ENCODE measurements around the gene DIRAS2.

The DIRAS2 gene

DNA sequence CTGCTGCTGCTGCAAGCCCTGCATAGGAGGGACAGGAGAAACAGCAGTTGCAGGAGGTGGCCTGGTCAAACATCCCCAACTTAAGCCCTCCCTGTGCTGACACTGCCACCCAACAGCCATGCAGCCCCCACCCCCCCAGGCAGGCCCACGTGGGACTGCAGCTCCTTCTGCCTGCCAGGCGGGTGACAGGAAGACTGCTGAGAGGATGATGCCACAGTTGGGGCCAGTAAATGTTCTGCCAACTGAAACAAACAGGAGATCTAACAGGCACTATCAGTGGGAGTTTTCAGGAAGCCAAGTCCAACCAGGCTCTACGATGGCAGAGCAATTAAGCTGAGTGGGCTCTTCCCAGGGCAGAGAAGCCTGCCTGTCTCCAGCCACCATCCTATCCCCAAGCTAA is 31.1 kb downstream of the DIRAS2 start:
- no peak for DNase-seq

DNA sequence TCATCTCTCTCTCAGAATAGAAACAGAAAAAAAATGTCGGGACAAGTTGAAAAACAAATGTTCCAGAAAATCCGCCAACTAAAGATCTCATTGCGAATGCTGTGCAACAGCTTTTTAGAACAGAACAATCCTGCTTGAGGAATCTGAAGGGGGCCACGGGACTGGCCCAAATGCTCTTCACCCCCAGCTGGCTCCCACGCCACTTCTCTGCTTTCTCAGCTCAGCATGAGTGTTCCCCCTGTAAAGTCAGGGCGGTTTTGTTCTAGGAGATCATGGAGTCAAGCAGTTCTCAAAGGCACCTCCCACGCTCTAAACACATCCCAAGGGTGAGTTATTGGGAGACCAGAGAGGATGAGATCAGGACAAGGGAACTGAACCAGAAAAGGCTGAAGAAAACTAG is 31.5 kb downstream of the DIRAS2 start:
- no peak for DNase-seq

DNA sequence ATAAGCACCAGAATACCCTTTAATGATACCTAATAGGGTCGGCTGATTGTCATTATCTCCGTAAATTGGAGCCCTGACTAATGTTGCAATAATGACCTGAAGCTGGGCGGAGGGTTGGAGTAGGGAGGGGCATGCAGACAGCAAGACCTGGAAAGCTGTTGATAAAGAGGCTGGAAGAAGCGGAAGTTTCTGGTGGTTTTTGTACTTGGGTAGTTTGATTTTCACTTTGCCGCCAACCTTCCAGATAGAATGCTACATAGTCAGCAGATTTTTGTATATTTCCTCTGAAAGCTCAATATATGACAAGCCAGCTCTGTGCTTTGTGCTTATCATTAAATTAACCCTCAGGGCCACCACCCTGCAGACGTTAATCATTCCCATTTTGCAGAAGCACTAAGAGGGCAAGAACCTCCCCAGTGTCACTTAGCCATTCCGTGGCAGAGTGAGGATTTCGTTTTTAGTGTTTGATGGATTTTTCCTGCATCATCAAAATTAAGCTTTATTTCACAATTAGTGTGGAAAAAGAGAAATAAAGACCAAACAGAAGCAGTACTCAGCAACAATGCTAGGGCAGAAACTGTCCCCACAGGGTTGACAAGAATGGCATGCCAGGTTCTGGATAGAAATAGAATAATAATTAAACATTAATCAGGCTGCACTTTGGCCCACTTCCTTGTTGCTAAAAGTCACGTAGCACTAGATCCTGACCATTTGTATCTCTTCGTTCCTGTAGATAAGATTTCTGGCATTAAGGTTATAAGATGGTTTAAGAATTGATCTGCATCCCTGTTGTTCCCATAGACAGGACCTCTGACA is 34.7 kb downstream of the DIRAS2 start:
- DNase-seq, result no peak

DNA sequence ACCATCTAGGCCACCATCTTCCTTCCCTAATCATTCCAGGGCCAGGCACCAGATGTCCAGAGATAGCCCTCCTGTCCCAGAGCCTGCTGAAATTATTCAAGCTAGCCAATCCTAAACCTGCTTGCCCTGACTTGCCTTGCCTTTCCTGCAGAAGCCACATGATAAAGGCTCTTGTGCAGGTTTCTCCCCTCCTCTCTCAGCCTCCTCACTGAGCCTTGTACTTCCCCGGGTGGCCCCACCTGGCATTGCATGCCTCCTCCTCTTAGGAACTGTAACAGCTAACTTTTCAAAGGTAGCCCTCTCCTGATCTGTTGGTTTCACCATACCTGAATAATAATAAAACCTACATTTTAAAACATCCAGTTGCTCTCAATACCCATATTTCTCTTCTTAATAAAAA is 42.6 kb downstream of the DIRAS2 start:
- DNase-seq, result no peak

DNA sequence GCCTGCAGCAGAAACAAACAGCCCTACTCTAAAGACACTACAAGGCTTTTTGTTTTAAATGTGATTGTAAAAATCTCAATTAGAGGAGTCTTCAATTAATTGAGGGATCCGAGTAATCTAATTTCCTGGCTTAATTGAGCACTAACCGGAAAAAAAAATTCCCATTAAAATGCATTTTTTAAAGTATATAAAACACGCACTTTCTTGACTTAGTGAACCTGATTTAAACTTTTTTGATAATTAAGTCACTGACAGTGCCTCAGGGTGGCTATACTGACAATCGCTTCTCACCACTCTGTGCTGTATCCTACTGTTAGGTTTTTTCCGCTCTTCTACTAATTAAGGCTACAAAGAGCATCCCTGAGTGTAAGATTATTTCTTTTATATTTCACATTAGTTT is 44.4 kb downstream of the DIRAS2 start:
- no peak for DNase-seq

DNA sequence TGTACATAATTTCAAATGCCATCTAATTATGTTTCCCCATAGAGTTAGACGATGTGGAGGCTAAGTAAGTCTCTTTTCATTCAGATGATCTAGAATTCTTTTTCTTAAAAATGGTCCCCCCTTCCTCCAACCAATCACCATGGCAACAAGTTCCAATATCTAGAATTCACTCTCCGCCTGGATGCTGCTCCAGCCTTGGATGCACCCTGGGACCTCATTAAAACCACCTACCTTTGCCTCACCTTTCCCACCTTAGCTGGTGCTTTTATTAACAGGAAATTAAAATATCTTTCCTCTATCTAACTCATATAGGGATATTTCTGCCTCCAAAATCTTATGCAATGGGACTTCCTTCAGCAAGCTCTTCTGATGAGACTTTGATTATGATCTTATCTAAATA is 49.0 kb downstream of the DIRAS2 start:
- no peak for DNase-seq

DNA sequence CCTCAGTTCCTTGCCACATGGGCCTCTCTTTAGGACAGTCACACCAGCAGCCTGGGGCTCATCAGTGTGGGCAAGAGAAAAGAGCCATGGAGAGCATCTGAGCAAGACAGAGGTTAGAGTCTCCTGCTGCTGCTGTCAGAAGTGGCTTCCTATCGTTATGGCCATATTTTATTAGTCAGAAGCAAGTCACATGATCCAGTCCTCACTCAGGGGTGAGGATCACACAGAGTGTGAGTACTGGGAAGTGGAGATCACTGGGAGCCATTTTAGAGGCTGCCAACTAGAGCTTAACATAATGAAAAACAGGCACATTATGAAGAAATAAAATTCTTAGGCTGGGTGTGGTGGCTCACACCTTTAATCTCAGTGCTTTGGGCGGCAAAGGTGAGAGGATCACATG is 62.0 kb downstream of the DIRAS2 start:
- DNase-seq, result no peak

DNA sequence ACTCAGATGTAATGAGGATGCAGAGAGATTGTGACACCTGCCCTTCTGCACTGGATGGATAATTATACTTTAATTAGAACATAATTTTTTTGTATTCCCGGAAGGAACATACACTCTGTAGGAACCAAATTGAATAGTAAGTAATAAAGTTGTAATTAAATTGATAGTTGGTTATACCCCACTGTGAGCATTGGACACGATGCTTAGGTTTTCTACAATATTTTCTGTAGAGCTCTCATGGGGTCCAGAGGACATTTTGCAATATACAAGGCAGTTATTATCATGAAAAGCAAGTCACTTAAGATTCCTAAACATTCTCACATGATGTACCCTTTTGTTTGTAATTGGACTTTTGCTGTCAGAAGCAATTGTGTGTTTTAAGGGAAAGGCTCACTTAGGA is 63.4 kb downstream of the DIRAS2 start:
- no peak for DNase-seq

DNA sequence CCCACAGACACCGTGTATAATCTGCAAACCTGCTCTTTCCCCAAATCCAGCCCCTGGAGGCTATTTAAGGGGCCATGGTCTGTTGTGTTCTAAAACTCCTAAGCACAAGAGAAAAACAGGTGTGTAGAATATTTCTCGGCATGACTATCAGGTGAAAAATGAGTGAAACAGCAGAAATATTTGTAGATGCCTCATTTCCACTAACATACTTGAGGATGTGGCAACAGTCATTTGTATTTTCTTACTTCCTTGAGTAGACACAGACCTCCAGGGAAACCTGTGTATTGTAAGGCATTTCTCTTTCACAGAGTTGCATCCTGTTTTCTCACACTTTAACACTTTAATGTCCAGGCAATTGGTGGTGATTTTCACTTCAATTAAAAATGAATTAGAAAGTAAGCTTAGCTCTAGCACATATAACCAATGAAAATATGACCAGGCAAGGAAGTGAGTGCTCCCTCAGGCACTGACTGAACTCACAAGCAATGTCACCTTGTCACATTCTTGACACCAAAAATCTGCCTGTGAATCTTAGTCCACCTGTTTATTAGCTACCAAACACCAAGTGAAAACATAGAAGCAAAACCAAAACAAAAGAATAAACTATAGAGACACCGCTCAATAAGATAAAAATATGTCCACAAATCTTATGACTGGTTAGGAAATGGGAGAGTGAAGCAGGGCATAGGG is 64.4 kb downstream of the DIRAS2 start:
- no peak for DNase-seq

DNA sequence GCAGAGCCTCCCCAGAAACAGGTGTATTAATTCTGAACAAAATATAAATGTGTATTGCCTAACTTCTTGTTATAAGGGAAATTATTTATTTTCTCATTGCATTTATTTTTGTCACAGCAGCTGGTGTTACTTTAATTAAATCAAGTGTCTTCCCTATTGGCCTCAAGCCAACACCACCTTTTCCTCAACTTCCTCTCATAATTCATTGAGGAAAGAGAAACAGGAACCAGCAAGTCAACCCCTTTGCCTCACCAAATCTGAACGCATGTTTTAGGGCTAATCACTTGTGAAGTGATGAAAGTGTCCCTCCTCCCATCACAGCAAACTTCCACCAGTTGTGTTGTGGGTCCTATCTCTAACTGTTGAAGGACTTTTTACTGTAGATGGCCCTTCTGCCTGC is 73.1 kb downstream of the DIRAS2 start:
- DNase-seq, result no peak

DNA sequence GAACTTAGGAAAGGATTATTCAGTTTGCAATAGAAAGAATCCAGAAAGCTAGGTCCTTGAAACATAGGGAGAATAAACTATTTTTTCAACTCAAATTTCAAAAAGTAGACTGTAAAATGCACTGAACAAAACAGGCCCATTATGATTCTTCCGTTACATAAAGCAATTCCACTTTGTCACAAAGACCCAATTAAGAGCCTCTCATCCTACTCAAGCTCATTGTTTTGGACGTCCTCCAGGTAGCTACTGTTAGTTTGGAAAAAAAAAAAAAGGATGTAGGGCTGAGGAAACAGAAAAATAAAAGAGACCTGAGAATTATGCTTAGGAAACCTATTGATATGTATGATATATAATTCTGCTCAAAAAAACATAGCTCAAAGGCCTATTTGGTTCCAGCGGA is 74.0 kb downstream of the DIRAS2 start:
- DNase-seq, result no peak

DNA sequence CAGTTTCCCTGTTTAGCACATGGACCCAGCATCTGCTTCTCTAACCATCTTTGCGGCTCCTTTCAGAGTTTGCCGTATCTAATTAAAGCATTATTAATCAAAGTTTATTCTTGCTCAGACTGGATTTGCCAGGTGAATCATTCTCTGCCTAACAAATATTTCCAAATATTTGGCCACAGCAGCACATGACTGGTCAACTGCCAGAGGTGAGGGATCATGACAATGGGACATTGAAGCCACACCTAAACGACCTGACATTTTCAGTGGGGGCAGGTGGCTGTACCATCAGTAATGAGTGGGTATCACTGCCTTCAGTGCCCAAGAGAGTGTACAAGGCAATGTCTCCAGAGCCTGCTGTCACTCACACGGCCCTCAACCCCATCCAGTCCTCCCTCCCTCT is 80.4 kb downstream of the DIRAS2 start:
- DNase-seq, result no peak
